ENCODE measurements around the gene CCDC177. TPM values are rescaled to one million over a fixed set of nuclear protein-coding genes. Genes with fewer than 3 reads are reported as not detected.

The CCDC177 gene
- total and polyA plus RNA-seq, 2 experiments from 2014 or later, result 0.23 TPM; not detected in 1

- Histone ChIP-seq H3K9me3 (ENCODE audit: low read depth) (no peaks in the 10 kb centered on the region), H3K4me3 (no peak overlapping the region), H3K79me2 (no peaks in the 10 kb centered on the region), H3K9me2 (replicated peaks; ENCODE audit: insufficient read depth) (no peaks in the 10 kb centered on the region), H3K36me3 (replicated peaks; ENCODE audit: insufficient read depth, low read depth) (no peaks in the 10 kb centered on the region), H3K27ac (no peak overlapping the region), H3K27me3 (peaks cover 52% of the 10 kb centered on the region), H3K4me1 (ENCODE audit: insufficient read depth) (peaks cover 6% of the 10 kb centered on the region), H3K4me2 (peak overlapping the region; percentile 84), H4K20me1 (ENCODE audit: insufficient read depth, poor library complexity, severe bottlenecking) (no peaks in the 10 kb centered on the region), H2AFZ (no peak overlapping the region)
- DNase-seq (ENCODE audit: low spot score), result peak; percentile 20
- WGBS (ENCODE audit: low lambda C conversion rate, missing lambda C conversion rate), result 5% methylated on average over 15 of the region's 15 CpGs
- TF ChIP-seq CTCF (IDR thresholded peaks at IDR 0.05; ENCODE audit: poor library complexity) (no peak), EZH2phosphoT487 (IDR thresholded peaks at IDR 0.05; ENCODE audit: low read depth, severe bottlenecking, unreplicated experiment) (no peak), EZH2 (IDR thresholded peaks at IDR 0.05; ENCODE audit: borderline replicate concordance) (peak; percentile 33)
Observed at GRCh38 chr14:69573831-69574262, 824 bp downstream of the CCDC177 start.

- Histone ChIP-seq H3K27me3 (peaks cover 57% of the 10 kb centered on the region), H3K9me3 (ENCODE audit: low read depth) (no peaks in the 10 kb centered on the region), H3K36me3 (replicated peaks; ENCODE audit: insufficient read depth, low read depth) (no peaks in the 10 kb centered on the region), H3K9me2 (replicated peaks; ENCODE audit: insufficient read depth) (no peaks in the 10 kb centered on the region), H3K4me1 (ENCODE audit: insufficient read depth) (peaks cover 6% of the 10 kb centered on the region), H3K27ac (no peak overlapping the region), H3K79me2 (no peaks in the 10 kb centered on the region), H2AFZ (no peak overlapping the region), H4K20me1 (ENCODE audit: insufficient read depth, poor library complexity, severe bottlenecking) (no peaks in the 10 kb centered on the region), H3K4me2 (peak overlapping the region; percentile 84), H3K4me3 (no peak overlapping the region)
- TF ChIP-seq CTCF (IDR thresholded peaks at IDR 0.05; ENCODE audit: poor library complexity) (no peak), EZH2phosphoT487 (IDR thresholded peaks at IDR 0.05; ENCODE audit: low read depth, severe bottlenecking, unreplicated experiment) (no peak), EZH2 (IDR thresholded peaks at IDR 0.05; ENCODE audit: borderline replicate concordance) (no peak)
- no peak for DNase-seq (ENCODE audit: low spot score)
- 83% methylated on average over 47 of the region's 51 CpGs for WGBS (ENCODE audit: low lambda C conversion rate, missing lambda C conversion rate)
Observed at GRCh38 chr14:69573205-69573830, 1.4 kb downstream of the CCDC177 start.

GRCh38 chr14:69572841-69573135 is 1.9 kb downstream of the CCDC177 start:
- Histone ChIP-seq H3K36me3 (replicated peaks; ENCODE audit: insufficient read depth, low read depth) (no peaks in the 10 kb centered on the region), H3K79me2 (no peaks in the 10 kb centered on the region), H3K9me2 (replicated peaks; ENCODE audit: insufficient read depth) (no peaks in the 10 kb centered on the region), H4K20me1 (ENCODE audit: insufficient read depth, poor library complexity, severe bottlenecking) (no peaks in the 10 kb centered on the region), H3K4me2 (no peak overlapping the region), H3K27ac (no peak overlapping the region), H3K4me3 (no peak overlapping the region), H3K4me1 (ENCODE audit: insufficient read depth) (peaks cover 6% of the 10 kb centered on the region), H2AFZ (no peak overlapping the region), H3K9me3 (ENCODE audit: low read depth) (no peaks in the 10 kb centered on the region), H3K27me3 (peaks cover 62% of the 10 kb centered on the region)
- TF ChIP-seq EZH2 (IDR thresholded peaks at IDR 0.05; ENCODE audit: borderline replicate concordance) (no peak), CTCF (IDR thresholded peaks at IDR 0.05; ENCODE audit: poor library complexity) (no peak), EZH2phosphoT487 (IDR thresholded peaks at IDR 0.05; ENCODE audit: low read depth, severe bottlenecking, unreplicated experiment) (no peak)
- 100% methylated on average over 5 of the region's 40 CpGs for WGBS (ENCODE audit: low lambda C conversion rate, missing lambda C conversion rate)
- no peak for DNase-seq (ENCODE audit: low spot score)

Data from hepatocyte (in vitro differentiated cells).